ENCODE data around the gene CACNA1A.

The CACNA1A gene

DNA sequence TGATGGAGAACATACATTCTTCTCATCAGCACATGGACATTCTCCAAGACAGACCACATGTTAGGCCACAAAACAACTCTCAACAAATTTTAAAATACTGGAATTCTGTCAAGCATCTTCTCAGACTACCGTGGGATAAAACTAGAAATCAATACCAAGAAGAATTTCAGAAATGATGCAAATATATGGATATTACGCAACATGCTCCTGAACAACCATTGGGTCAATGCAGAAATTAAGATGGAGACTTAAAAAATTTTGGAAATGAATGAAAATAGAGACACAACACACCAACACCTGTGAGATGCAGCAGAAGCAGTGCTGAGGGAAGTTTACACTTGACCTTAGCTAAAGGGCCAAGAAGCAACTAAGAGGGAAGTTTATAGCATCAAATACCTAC is 162.8 kb downstream of the CACNA1A start:
- in situ Hi-C loops (cut with HindIII; ENCODE audit: low pct_ligation_motif_present, low pct_unique_long_range_greater_than_20kb, low sequenced_read_pairs), result no loop called here
- no peak for DNase-seq

DNA sequence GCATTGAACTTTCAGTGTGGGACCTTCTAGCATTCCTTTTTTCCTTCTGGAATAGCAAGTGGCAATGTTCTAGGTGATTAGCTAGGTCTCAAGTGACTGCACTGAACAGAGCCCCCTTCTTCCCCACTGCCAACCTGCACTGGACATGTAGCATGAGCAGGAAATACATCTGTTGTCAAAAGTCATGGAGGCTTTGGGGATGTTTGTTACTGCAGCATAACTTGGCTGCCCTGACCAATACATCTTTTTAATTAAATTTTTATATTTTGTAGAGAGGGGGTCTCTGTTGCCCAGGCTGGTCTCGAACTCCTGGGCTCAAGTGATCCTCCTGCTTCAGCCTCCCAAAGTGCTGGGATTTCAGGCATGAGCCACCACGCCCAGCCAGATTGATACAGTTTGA is 163.6 kb downstream of the CACNA1A start:
- in situ Hi-C loops (cut with HindIII; ENCODE audit: low pct_ligation_motif_present, low pct_unique_long_range_greater_than_20kb, low sequenced_read_pairs), result no loop called here

DNA sequence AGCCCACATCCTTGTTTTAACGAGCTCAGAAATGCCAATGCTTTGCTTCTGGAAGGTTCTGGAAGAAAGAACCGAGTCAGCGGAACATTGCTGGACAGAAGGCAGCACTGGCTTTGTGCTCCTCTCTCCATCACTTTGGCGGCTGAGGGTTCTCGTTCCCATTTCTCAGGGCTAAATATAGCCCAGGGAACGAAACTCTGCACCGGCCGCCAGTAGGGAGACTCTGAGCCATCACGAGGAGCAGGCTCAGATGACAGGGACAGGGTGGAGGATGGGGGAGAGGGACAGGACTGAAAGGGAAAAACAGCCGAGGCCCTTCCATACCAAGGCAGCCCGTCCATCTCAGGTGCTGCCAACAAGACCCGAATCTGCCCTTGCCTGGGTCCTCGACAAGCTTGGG is 166.4 kb downstream of the CACNA1A start:
- no peak for DNase-seq

More for the DNA sequence above, 163.6 kb downstream of the CACNA1A start:
- DNase-seq, result no peak

DNA sequence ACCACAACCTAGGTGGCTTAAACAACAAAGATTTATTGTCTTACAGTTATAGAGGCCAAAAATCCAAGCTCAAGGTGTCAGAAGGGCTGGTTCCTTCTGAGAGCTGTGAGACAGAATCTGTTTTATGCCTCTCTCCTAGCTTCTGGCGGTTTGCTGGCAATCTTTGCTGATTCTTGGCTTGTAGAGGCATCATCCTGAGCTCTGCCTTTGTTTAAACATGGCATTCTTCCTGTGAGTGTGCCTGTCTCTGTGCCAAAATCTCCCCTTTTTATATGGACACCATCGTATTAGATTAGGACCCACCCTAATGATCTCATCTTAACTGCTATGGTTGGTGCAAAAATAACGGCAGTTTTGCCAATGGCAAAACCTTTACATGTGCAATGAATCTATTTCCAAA is 169.1 kb downstream of the CACNA1A start:
- DNase-seq, result no peak
- in situ Hi-C loops (cut with HindIII; ENCODE audit: low pct_ligation_motif_present, low pct_unique_long_range_greater_than_20kb, low sequenced_read_pairs), result no loop called here

More for the DNA sequence above, 166.4 kb downstream of the CACNA1A start:
- in situ Hi-C loops (cut with HindIII; ENCODE audit: low pct_ligation_motif_present, low pct_unique_long_range_greater_than_20kb, low sequenced_read_pairs), result no loop called here

DNA sequence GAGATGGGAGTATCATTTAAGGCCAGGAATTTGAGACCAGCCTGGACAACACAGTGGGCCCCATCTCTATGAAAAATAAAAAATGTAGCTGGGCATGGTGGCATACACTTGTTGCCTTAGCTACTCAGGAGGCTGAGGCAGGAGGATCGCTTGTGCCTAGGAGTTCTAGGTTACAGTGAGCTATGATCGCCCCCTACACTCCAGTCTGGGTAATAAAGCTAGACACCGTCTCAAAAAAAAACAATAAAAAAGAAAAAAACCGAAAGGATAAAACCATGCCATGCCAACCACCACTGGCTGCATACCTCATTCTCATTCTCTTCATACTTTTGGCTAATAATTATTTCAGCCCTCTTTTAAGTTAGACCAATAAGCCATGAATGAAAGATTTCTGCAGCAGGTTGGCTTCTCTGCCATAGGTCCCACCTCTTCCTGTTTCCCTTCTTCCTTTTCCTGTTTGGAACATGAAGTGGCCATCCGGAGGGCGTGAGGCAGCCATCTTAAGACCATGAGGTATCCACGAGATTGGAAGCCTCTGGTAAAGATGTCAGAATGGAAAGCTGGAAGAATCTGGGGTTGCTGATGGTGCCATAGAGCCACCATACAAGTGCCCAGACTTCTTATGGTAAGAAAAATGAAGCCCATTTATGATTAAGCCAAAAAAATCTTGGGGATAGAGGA is 171.3 kb downstream of the CACNA1A start:
- in situ Hi-C loops (cut with HindIII; ENCODE audit: low pct_ligation_motif_present, low pct_unique_long_range_greater_than_20kb, low sequenced_read_pairs), result no loop called here

DNA sequence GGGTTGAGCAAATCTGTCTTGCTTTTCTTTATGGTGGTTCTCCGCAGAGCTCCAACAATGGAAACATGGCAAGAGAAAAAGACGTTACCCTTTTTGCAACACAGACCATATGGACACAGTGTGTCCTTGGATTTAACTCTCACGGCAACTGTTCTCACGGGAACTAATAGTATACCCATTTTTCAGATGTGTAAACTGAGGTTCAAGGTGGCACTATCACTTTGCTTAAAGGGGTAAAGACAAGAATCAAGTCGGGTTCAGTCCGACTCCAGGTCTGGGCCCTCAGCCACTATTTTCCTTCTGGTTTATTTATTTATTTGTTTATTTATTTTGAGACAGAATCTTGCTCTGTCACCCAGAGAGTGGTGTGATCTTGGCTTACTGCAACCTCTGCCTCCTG is 176.0 kb downstream of the CACNA1A start:
- in situ Hi-C loops (cut with HindIII; ENCODE audit: low pct_ligation_motif_present, low pct_unique_long_range_greater_than_20kb, low sequenced_read_pairs), result no loop called here
- DNase-seq, result no peak

More for the DNA sequence above, 171.3 kb downstream of the CACNA1A start:
- DNase-seq, result peak; percentile 33

DNA sequence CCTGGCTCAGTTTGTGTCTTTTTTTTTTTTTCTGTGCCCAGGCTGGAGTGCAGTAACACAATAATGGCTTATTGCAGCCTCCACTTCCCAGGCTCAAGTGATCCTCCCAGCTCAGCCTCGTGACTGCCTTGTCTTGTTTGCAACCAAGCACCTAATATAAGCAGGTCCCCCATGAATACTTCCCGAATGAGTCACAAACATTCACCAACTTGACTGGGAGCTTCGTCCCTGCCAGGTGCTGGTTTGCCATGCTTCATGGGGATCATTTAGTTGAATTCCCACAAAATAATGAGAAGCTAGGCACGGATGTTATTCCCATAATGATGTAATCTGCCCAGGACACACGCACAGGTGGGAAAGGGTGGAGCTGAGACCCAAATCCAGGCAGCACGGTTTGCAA is 176.5 kb downstream of the CACNA1A start:
- DNase-seq, result peak; percentile 11
- in situ Hi-C loops (cut with HindIII; ENCODE audit: low pct_ligation_motif_present, low pct_unique_long_range_greater_than_20kb, low sequenced_read_pairs), result no loop called here

DNA sequence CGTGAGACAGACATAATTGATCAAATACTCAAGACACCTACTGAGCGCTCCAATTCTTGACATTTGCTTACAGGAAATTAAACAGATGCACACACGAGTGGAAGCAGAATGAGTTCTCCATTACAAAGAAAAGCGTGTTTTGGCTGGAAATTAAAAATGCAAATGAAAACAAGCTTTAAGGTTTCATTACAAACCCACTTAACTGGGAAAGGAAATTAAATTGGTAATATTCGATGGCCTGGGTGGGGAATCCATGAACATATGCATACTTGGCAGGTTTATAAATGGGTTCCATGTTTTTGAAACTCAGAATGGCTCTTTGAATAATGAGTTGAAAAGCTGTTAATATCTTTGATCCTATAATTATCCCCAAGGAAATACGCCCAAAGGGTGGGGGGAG is 178.0 kb downstream of the CACNA1A start:
- in situ Hi-C loops (cut with HindIII; ENCODE audit: low pct_ligation_motif_present, low pct_unique_long_range_greater_than_20kb, low sequenced_read_pairs), result no loop called here
- DNase-seq, result no peak

DNA sequence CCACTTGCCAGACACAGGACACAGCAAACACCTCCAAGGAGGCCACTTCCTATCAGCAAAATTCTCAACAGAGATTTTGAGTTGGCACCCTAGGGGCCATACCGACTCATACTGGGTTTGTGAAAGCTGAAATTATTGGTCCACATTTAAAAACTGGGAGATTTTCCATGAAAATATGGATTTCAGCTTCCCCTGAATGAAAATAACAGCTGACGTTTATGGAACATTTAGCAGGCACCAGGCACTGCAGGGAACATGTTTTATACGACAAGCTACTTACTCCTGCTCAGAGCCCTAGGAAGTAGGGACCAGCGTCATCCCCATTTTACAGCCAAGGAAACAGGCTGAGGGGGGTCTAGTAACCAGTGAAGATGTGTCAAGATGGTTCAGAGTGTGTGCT is 186.8 kb downstream of the CACNA1A start:
- DNase-seq, result no peak
- in situ Hi-C loops (cut with HindIII; ENCODE audit: low pct_ligation_motif_present, low pct_unique_long_range_greater_than_20kb, low sequenced_read_pairs), result no loop called here

DNA sequence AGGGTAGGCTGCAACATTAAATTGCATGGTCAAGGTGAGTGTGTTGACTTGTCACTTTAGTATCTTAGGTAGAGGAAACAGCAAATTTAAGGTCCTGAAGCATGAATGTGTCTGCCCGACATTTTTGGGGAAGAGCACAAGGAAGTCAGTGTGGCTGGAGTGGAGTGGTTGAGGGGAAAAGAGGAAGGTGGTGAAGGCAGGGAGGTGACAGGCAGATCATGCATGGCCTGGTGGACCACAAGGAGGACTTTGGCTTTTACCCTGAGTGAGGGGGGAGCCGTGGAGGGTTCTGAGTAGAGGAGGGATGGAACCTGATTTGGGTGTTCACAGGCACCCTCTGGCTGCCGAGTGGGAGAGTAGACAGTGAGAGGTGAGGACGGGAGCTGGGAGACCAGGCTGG is 188.1 kb downstream of the CACNA1A start:
- in situ Hi-C loops (cut with HindIII; ENCODE audit: low pct_ligation_motif_present, low pct_unique_long_range_greater_than_20kb, low sequenced_read_pairs), result no loop called here
- DNase-seq, result no peak

DNA sequence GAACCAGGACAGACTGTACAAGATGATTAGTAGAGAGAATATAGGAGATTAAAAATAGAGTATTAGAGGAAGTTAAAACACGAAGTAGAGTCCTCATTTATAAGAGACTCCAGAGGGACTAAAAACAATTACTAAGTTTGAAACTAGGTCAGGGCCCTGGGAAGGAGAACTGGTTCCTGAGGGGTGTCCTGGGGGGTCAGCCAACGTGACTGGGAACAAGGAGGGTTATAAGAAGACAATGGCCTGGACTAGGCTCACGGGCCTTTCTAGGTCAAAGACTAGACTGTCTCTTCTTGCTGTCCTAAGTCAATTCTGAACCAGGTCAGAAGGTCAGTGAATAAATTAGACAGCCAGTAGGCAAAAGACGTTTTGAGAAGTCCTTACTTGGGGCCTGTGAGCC is 190.8 kb downstream of the CACNA1A start:
- in situ Hi-C loops (cut with HindIII; ENCODE audit: low pct_ligation_motif_present, low pct_unique_long_range_greater_than_20kb, low sequenced_read_pairs), result no loop called here

DNA sequence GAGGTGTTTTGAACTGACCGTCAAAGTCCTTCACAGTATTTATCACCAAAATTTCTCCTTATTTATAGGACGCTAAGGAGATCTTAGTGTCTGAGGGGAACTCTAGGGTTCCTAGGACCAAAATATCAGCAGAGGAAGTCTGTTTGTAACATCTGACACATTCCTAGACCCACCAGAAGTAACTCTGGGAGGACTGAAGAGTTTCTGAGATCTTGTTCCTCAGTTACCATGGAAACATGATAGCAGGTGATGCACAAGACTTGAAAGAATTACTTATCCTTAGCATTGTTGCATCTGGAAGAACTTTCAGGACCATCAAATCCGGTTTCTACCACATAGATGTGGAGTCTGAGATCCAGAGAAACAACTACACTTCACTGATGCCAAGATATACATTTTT is 191.5 kb downstream of the CACNA1A start:
- DNase-seq, result no peak
- in situ Hi-C loops (cut with HindIII; ENCODE audit: low pct_ligation_motif_present, low pct_unique_long_range_greater_than_20kb, low sequenced_read_pairs), result no loop called here

More for the DNA sequence above, 190.8 kb downstream of the CACNA1A start:
- DNase-seq, result no peak

DNA sequence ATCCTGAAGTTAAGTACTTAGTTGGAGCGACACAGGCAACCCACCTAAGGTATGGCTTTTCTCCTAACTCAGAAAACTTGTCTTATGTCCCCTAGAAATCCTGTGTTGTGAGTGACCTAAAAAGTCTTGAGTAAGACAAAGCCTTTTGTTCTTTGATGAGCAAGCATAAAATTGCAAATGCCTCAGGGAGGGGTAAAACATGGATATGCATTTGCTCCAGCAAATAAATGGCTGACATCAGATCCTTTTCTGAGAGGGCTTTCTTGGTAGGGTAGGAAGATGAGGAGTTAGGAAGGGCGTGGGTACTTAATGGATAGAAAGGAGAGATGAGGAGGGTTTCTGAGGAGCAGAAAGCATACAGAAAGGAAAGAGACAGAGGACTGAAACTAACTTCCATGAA is 192.4 kb downstream of the CACNA1A start:
- no peak for DNase-seq
- in situ Hi-C loops (cut with HindIII; ENCODE audit: low pct_ligation_motif_present, low pct_unique_long_range_greater_than_20kb, low sequenced_read_pairs), result no loop called here

DNA sequence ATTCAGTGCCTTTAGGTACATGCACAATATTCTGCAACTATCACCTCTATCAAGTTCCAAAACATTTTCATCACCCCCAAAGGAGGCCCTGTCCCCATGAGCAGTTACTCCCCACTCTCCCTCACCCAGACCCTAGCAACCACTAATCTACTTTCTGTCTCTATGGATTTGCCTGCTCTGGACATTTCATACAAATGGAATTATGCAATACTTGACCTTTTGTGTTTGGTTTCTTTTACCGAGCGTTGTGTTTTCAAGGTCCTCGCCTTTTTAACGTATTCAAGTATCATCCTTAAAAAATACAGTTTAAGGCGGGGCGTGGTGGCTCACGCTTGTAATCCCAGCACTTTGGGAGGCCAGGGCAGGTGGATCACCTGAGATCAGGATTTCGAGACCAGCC is 196.4 kb downstream of the CACNA1A start:
- in situ Hi-C loops (cut with HindIII; ENCODE audit: low pct_ligation_motif_present, low pct_unique_long_range_greater_than_20kb, low sequenced_read_pairs), result no loop called here
- no peak for DNase-seq

DNA sequence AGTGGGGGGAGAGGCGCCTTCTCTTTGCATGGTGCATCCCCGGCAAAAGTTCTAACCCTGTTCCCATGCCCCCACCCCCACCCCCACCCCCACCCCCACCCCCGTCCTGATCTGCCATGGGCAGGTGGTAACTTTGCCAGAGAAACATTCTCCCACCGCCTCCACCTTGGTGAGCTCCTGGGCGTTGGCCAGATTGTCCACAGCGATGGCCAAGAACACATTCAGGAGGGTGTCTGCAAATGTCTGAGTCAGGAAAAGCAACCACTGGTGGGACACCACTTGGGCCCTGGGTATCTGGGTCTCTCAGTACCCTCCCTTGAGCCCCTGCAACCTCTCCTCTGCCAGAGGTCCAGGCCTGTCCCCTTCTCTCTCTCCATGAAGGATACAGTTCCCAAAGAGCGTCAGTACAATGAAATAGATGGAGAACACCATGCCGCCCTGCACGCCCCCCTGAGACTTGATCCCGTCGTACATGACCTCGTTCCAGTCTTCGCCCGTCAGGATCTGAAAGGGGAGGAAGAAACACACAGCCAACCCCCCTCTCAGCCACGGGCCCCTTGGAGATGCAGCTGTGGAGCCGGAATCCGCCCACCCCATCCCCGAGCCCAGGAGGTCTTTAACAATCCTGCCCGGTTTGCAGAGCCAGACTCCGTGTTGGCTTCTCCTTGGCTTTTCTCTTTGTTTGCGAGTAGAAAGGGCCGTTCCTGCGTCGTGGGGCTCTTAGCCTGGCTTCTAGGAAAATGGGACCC is 202.7 kb downstream of the CACNA1A start:
- no peak for DNase-seq
- in situ Hi-C loops (cut with HindIII; ENCODE audit: low pct_ligation_motif_present, low pct_unique_long_range_greater_than_20kb, low sequenced_read_pairs), result no loop called here

DNA sequence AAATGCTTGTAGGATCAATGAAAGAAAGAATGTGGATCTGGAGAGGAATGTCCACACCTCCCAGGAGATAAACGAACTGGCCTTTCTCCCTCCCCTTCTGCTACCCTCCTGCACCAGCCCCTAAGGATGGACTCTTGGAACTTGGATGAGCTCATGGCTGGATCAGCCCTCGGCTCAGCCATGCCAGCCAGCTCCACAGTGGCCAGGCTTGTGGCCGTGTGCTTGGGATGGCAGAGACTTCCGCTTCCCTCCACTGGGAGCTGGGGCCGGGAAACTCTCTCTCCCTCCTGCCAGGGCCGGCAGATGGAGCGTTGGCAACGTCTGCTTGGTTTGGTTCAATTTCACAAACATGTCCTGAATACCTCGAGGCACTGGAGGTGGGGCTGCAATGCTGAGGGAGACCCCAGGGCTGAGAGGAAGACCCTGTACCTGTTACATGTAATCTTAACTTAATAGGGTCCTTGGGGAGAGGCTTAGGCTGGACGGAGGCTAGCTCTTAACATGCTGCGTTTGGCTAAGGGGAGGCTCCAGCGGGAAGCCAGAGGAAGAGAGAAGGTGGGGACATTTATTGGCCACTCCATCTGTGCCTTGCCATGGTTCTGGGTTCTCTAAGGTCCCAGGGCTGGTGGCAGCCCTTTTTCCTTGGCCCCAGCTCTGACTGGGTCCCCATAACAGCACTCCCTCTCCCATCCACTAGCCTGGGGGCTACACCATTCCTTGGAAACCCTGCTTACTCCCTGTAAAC is 203.6 kb downstream of the CACNA1A start:
- in situ Hi-C loops (cut with HindIII; ENCODE audit: low pct_ligation_motif_present, low pct_unique_long_range_greater_than_20kb, low sequenced_read_pairs), result no loop called here
- DNase-seq, result no peak

DNA sequence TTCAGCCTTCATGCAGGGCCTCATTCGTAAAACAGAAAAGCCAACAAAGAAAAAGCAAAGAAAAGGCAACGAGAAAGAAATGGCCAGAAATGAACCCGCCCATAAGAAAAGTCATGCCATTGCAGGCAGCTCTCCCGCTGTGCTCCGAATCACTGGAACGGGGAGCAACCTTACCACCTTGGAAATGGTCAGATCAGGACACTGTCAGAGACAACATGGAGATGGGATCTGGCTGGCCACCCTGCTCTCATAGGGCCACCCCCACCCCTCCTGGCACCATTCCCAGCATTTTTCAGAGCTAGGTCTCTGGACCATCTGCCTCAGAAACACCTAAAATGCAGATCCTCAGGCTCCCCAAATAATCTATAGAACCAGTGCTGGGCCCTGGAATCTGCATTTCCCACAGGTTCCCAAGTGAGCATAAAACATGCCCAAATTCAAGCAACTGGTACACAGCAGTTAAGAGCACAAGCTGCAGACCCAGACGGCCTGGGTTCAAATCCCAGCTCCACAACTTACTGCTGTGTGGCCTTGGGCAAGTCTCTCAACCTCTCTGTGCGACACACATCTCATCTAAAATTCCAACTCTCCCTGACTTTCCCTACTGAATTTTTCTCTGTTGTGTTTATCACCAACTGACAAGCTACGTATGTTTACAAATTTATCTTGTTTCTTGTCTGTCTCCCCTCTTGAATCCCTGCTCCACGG is 204.5 kb downstream of the CACNA1A start:
- no peak for DNase-seq
- in situ Hi-C loops (cut with HindIII; ENCODE audit: low pct_ligation_motif_present, low pct_unique_long_range_greater_than_20kb, low sequenced_read_pairs), result no loop called here

DNA sequence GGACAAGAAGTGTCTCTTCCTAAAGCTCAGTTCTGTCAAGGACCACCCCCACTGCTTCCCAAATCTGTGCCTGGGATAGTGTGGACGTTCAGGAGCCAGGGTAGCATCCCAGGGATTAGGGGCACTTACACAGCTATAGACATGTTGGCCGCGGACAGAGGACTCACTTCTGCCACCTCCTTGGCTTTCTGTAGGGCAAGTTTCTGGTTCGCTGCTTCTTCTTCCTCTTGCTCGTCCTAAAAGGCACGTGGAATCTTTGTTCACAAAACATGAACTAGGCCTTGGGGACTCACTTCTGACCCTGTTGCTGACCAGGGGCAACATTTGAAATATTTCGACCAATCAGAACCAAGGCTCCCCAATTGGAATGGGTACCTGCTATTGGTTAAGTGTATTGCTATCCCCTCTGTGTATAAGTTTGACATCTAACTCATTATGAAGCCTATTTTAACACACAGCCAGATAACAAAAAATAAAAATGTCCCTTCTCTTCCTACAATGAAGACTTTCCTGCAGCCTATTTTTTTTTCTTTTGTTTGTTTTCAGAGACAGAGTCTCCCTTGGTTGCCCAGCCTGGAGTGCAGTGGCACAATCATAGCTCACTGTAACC is 205.8 kb downstream of the CACNA1A start:
- in situ Hi-C loops (cut with HindIII; ENCODE audit: low pct_ligation_motif_present, low pct_unique_long_range_greater_than_20kb, low sequenced_read_pairs), result no loop called here
- no peak for DNase-seq

DNA sequence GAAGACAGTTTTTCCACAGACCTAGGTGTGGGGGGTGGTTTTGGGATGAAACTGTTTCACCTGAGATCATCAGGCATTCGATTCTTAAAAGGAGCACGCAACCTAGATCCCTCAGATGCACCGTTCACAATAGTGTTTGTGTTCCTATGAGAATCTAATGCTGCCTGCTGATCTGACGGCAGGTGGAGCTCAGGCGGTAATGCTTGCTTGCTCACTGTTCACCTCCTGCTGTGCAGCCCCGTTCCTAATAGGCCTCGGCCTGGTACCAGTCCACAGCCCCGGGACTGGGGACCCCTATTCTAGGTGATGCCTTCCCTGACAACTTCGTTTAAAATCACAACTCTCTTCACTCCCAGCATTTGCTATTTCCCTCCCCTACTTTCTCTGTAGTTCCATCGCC is 206.4 kb downstream of the CACNA1A start:
- in situ Hi-C loops (cut with HindIII; ENCODE audit: low pct_ligation_motif_present, low pct_unique_long_range_greater_than_20kb, low sequenced_read_pairs), result no loop called here
- no peak for DNase-seq

Data from ACHN (cell line).